Neutrophil (primary cell): ENCODE measurements around the gene TRMT10B.

Experiments used
- H3K27ac ChIP-seq: fragments of 200-600 bp; sonication (generic); 2 replicates; pipeline ENCODE4 v1.5.1; 2016; ENCODE audit warnings: mild to moderate bottlenecking, moderate library complexity
- H3K27me3 ChIP-seq: fragments of 200-600 bp; sonication (generic); 2 replicates; pipeline ENCODE4 v1.6.0; 2016; ENCODE audit warnings: mild to moderate bottlenecking
- H3K36me3 ChIP-seq: fragments of 200-600 bp; sonication (generic); 2 replicates; pipeline ENCODE4 v1.5.1; 2017
- H3K4me1 ChIP-seq, 2 experiments: fragments of 200-600 bp in 1 of 2; sonication (generic) in 1 of 2; 1 replicate in 1 of 2; 2 replicates in 1 of 2; pipeline versions ENCODE4 v1.5.1 to v1.6.1; 2013 to 2016; ENCODE audit warnings: low read depth in 1 of 2, low read length in 1 of 2, mild to moderate bottlenecking in 1 of 2, moderate library complexity in 1 of 2; ENCODE audit not compliant: control insufficient read depth in 1 of 2, insufficient read depth in 1 of 2
- H3K4me3 ChIP-seq, 2 experiments: fragments of 200-600 bp in 1 of 2; sonication (generic) in 1 of 2; 1 replicate in 1 of 2; 2 replicates in 1 of 2; pipeline ENCODE4 v1.5.1; 2013 to 2016; ENCODE audit warnings: low read depth in 1 of 2, low read length in 1 of 2, mild to moderate bottlenecking in 1 of 2, moderate library complexity in 1 of 2
- H3K9me3 ChIP-seq: fragments of 200-600 bp; sonication (generic); 2 replicates; pipeline ENCODE4 v1.5.1; 2016
- TF ChIP-seq, protein P1 (sequence below): fragments of 200-600 bp; sonication (generic); IDR thresholded peaks from 2 replicates; pipeline ENCODE4 v1.5.1; 2016; ENCODE audit warnings: antibody characterized with exemption

The TRMT10B gene, protein sequence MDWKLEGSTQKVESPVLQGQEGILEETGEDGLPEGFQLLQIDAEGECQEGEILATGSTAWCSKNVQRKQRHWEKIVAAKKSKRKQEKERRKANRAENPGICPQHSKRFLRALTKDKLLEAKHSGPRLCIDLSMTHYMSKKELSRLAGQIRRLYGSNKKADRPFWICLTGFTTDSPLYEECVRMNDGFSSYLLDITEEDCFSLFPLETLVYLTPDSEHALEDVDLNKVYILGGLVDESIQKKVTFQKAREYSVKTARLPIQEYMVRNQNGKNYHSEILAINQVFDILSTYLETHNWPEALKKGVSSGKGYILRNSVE

DNA sequence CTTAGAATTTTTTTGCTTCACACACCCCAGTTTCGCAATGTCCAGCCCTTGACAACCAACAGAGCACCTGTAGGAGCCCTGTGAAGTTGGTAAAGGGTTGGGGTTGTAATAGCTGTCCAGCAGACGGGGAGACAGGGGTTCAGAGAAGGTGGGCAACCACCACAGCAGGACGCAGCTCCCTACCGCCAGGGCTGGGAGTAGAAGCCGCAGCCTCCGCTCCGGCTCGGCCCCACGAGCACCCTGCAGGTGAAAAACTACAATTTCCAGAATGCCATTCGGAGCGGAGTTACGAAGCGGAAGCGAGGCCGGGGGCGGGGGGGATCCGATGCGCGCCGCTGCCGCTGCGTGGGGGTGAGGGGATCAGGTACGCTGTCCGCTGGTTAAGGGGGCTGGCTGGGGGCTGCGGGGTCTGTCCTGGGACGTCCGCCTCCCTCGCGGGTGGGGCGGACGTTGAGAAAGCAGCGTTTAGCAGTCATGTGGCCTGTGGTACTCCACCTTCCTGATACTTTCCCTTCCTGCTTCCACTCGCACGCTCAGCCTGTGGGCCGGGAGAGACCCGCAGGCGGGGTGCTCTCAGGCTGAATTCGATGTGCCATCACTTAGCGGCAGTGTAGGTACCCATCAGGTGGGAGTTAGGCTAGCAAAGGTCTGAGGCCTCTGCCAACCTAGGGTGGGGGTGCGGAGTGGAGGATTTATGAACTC is at the start of gene TRMT10B:
TSS of gene TRMT10B (plus strand) at position 317 of the 702 bp plus-strand sequence. CDS start 8,127 bp downstream, outside the sequence.
- Histone ChIP-seq H3K36me3 (no peaks in the 10 kb centered on the region), H3K4me3 (peak within 1 kb of the TSS; percentile 70 to 74), H3K27ac (peak within 1 kb of the TSS; percentile 75), H3K4me1 (peaks cover 12 to 14% of the 10 kb centered on the region in 2 experiments), H3K9me3 (no peaks in the 10 kb centered on the region), H3K27me3 (no peaks in the 10 kb centered on the region)
- TF ChIP-seq, protein P1, sequence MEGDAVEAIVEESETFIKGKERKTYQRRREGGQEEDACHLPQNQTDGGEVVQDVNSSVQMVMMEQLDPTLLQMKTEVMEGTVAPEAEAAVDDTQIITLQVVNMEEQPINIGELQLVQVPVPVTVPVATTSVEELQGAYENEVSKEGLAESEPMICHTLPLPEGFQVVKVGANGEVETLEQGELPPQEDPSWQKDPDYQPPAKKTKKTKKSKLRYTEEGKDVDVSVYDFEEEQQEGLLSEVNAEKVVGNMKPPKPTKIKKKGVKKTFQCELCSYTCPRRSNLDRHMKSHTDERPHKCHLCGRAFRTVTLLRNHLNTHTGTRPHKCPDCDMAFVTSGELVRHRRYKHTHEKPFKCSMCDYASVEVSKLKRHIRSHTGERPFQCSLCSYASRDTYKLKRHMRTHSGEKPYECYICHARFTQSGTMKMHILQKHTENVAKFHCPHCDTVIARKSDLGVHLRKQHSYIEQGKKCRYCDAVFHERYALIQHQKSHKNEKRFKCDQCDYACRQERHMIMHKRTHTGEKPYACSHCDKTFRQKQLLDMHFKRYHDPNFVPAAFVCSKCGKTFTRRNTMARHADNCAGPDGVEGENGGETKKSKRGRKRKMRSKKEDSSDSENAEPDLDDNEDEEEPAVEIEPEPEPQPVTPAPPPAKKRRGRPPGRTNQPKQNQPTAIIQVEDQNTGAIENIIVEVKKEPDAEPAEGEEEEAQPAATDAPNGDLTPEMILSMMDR, result no peak

DNA sequence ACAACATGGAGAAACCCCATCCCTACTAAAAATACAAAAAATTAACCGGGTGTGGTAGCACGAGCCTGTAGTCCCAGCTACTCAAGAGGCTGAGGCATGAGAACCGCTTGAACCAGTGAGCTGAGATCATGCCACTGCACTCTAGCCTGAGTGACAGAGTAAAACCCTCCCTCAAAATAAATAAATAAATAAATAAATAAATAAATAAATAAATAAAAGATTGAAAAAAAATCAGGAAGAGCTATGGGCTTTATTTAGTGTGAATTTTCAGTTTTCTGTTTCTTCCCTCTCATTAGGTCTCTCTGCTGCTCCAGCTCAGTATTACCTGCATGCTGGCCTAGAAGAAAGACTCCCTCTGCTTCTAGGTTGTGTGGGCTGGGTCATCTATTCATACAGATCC is 47.8 kb upstream of the TRMT10B start:
- Histone ChIP-seq H3K4me3 (no peak overlapping the region), H3K27ac (no peak overlapping the region), H3K36me3 (no peaks in the 10 kb centered on the region), H3K27me3 (peaks cover 16% of the 10 kb centered on the region), H3K9me3 (no peaks in the 10 kb centered on the region), H3K4me1 (no peaks in the 10 kb centered on the region)
- TF ChIP-seq, protein P1, result no peak

DNA sequence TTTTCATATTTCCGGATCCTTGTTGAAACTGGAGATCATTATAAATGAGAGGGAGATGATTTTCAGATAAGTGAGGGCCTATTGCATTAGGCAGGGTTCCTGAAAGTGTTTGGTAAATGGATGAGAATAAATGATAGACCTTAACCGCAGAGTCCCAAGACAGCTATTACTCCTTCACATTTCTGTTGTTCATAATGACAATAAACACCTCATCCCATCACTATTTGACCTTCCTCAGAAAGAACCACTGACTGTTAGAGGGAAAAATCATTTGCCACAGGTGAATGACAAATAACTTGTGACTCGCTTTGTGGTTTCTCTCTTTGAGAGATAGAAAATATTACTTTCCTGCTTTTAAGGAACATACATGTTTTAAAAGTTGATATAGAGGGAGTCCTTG is 47.3 kb upstream of the TRMT10B start:
- H3K27ac ChIP-seq, result no peak overlapping the region
- no peak overlapping the region for H3K4me3 ChIP-seq
- H3K36me3 ChIP-seq, result no peaks in the 10 kb centered on the region
- TF ChIP-seq, protein P1, result no peak
- H3K27me3 ChIP-seq, result peaks cover 15% of the 10 kb centered on the region
- no peaks in the 10 kb centered on the region for H3K4me1 ChIP-seq
- no peaks in the 10 kb centered on the region for H3K9me3 ChIP-seq

DNA sequence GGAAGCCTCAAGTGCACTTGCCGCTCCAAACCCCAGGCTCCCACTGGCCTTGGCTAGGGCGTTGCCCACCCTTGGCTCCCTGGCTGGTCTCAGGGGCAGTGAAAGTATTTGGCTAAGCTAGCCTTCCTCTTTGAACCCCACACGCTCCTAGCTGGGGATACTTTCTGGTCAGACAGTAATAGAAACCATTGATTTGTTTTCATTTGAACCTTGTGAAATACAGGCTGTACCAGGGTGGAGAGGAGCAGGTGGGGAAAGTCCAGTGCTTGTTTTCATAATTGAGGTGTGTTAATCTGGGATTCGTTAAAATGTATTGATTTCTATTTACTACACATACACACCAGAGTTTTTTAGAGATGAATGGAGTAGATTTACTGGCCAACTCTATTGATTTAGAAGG is 45.9 kb upstream of the TRMT10B start:
- Histone ChIP-seq H3K9me3 (no peaks in the 10 kb centered on the region), H3K27ac (no peak overlapping the region), H3K4me3 (no peak overlapping the region), H3K27me3 (peaks cover 15% of the 10 kb centered on the region), H3K4me1 (no peaks in the 10 kb centered on the region), H3K36me3 (no peaks in the 10 kb centered on the region)
- TF ChIP-seq, protein P1, result no peak

DNA sequence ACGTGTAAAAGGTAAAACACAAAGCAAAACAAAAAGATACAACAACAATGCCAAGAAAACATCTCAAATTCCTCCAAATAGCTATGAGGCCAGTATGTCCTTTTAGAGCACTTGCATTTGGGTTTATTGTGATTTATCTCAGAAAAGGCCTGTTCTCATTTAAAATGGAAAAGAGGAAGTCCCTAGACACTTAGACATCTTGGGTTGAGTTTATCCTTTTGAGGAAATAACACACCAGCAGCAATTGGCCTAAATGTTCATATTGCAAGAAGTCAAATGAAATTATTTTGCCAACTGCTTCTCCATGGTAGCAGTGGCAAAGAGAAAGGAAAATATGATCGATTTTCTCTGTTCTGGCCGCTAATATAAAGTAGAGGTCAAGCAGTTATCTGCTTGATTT is 43.6 kb upstream of the TRMT10B start:
- H3K4me3 ChIP-seq, result no peak overlapping the region
- TF ChIP-seq, protein P1, result no peak
- no peak overlapping the region for H3K27ac ChIP-seq
- no peaks in the 10 kb centered on the region for H3K4me1 ChIP-seq
- peaks cover 11% of the 10 kb centered on the region for H3K27me3 ChIP-seq
- H3K9me3 ChIP-seq, result no peaks in the 10 kb centered on the region
- no peaks in the 10 kb centered on the region for H3K36me3 ChIP-seq
